Activated CD4-positive, alpha-beta T cell treated with anti-CD3 and anti-CD28 coated beads, Interleukin-2, amount 50 U/mL, for 1 hour (primary cell): ENCODE results near the gene ELAC1.
A peak's percentile ranks its signal among the peaks of the same experiment; 100 is the strongest.
"Not testable (repeated sequence)": the region's sequence is repeated elsewhere in the genome, so short reads cannot be mapped to it uniquely, and the experiment has no call there.

ENCODE experiments used
- DNase-seq: peaks from one replicate; pipeline ENCODE4 v3.0.0-alpha.2; 2020

Gene ELAC1

DNA sequence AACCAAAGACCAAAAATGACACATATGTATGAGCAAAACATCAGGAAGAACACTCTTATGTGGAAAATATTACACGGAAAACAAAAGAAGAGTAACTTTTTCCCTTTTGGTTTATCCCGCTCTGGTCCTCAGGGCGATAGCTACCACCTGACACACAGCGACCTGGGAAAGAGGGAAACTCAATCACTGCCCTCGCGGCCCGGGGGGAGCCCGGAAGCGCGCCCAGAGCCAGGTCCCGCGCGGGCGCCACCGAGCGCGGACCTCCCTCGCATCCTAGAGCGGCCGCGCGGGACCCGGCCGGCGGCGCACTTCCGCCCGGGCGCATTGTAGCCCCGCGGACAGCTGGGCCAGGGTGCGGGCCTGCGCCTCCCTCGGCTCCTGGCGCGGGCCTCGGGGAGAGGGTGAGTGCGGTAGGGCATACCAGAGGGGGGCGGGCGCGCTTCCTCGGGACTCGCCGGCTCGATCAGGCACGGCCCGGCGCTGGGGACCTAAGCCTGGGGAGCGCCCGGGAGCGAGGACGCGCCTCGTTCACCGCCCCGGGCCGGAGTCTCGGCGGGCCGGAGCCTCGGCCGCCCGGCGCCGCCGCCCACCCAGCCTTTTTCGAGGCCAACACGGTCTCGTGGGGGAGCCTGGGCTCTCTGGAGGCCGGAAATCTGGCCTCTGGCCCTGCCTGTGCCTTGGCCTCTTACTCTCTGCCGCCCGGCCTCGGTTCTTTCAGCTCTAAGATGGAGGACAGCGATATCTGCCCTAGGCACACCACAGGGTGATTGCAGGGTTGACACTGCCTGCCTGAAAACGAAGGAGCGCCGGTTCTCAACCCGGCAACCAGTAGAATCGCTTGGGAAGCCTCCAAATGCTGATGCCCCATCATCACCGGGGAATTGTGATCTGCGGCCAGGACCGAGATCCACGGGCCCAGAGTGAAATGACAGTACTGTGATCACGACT is at the start of gene ELAC1:
Gene ELAC1 (plus strand): TSS at position 327 of the 948 bp plus-strand sequence. CDS start 6,365 bp downstream, outside the sequence.
- DNase-seq, result peak; percentile 61

DNA sequence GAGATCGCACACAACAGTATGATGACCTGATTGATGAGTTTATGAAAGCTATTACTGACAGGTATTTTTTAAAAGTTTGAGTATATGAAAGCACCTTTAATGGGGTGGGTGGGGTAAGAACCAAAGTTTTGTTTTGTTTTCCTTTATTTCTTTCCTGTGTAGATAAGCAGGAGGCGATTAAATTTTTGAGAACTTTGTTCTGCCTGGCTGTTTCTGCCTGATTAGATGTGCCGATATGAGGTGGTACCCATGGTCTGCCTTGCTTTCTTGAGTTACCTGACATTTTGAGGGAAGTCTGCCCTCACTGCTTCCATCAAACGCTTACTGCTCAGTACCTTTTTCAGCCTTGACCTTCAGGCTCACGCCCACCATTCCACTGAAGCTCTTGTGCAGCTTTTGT is 49.7 kb upstream of the ELAC1 start:
- DNase-seq, result no peak

DNA sequence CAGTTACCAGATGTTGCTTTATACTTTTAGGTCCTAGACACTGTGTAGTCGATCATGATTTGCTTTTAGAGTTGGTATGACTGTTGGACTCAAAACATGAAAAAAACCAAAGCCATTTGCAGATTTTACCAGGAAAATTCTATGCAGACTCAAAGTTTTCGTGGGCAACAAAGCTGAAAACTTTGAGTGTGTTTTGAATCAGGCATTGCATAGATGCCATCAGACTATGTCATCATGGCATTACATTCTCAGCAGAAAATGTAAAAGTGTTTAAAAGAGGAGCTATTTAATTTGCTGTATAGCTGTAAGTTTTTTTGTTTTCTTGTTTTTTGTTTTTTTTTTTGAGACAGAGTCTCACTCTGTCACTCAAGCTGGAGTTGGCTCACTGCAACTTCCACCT is 43.5 kb upstream of the ELAC1 start:
- no peak for DNase-seq

DNA sequence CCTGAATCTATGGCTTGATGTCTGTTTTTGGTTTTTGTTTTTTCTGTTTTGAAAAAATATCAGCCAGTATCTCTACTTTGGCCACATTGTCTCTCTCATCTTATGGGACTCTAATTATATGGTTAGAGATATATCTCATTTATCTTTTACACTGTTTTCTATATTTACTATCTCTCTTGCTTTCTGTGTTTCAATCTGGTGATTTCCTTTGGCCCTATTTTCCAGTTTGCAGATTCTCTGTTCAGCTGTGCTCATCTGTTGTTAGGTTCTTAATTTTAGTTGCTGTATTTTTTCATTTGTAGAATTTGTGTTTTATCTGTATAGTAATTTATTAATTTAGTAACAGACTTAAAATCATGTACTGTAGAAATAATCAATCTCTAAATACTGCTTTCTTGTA is 41.3 kb upstream of the ELAC1 start:
- no peak for DNase-seq

DNA sequence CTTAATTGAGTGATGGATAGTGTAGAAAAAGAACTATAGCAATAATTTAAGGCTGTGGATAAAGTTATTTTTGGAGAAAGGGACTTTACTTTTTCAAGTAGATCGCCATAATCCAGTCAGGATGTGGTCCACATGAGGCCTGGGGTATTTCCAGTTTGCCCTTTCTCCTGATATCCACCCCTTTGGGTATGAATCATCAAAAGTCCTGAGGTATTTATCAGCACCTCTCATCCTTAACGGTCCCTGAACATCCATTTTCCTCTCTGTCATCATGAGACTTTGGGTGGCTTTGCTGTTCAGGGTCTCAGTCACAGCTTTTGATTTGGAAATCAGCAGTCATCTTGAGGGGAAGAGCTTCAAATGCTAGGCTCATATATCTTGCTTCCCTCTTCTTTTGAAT is 39.3 kb upstream of the ELAC1 start:
- DNase-seq, result no peak

GRCh38 chr18:50933684-50934083 is 34.2 kb upstream of the ELAC1 start:
- no peak for DNase-seq

GRCh38 chr18:50934545-50935211 is 33.2 kb upstream of the ELAC1 start:
- no peak for DNase-seq

DNA sequence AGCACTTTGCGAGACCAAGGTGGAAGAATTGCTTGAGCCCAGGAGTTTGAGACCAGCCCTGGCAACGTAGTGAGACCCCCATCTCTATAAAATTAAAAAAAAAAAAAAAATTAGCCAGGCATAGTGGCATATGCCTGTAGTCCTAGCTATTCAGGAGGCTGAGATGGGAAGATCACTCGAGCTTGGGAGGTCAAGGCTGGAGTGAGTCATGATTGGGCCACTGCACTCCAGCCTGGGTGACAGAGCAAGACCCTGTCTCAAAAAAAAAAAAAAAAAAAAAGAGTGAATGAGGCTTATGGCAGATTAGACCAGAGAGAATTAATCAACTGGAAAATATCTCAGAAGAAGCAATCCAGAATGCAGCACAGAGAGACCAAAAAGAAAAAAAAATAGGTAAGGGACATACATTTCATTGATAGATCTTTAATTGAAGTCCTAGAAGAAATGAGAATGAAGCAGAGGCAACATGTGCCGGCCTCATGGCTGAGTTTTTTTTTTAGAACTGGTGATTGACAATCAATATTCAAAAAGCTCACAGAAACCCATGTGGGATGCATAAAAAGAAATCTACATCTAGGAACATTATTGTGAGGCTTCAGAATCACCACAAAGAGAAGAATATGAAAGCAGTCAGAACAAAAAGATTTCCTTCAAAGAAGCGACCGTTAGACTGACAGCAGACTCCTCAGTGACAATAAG is 32.2 kb upstream of the ELAC1 start:
- DNase-seq, result no peak

- no peak for DNase-seq
These were observed 30.7 kb upstream of the ELAC1 start for GRCh38 chr18:50937183-50937582.

DNA sequence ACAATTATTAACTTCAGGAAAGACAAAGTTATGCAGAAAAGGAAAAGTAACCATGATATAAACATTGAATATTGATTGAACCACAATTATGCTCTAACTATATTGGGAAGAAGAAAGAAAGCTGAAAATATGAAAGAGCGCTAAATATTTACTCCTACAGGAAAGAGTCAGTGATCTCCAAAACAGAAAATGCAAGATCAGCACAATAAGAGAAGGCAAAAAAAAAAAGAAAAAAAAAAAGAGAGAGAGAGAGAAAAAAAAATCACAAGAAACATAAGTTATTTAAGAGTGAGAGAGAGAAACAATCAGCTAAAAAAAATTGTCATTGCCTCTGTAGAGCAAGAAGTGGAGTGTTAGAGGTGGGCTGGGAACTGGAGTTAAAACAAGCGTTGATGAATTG is 28.9 kb upstream of the ELAC1 start:
- no peak for DNase-seq

- DNase-seq, result no peak
These were observed 23.5 kb upstream of the ELAC1 start for GRCh38 chr18:50944245-50944932.

DNA sequence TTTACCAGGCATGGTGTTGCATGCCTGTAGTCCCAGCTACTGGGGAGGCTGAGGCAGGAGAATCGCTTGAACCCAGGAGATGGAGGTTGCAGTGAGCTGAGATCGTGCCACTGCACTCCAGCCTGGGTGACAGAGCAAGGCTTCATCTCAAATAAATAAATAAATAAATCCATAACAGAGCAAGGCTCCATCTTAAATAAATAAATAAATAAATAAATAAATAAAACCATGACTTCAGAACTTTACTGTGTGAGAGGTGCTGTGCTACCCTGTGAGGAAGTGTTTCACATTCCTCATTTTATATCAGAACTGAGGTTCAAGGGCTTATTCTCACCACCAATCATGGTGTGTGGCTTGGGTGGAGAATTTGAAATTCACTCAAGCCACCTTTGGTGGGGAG is 21.9 kb upstream of the ELAC1 start:
- not testable (repeated sequence) for DNase-seq

DNA sequence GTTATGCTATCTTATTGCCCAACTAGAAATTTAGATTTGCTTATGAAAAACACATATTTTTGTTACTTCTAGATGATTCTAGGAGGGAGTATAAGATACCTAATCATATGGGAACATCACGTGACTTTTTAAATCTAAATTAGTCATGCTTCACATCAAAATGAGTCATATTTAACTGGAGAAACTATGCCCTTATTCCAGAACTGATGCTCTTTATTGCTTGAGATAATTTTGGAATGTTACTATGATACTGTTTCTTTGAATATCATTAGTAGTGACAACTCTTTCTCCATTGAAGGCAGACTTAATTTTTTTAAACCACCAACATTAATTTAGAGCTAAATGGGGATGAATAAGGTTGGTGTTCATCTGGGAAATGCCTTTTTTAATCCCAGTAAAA is 19.9 kb upstream of the ELAC1 start:
- DNase-seq, result no peak

- DNase-seq, result no peak
These were observed 18.7 kb upstream of the ELAC1 start for GRCh38 chr18:50949185-50949584.

DNA sequence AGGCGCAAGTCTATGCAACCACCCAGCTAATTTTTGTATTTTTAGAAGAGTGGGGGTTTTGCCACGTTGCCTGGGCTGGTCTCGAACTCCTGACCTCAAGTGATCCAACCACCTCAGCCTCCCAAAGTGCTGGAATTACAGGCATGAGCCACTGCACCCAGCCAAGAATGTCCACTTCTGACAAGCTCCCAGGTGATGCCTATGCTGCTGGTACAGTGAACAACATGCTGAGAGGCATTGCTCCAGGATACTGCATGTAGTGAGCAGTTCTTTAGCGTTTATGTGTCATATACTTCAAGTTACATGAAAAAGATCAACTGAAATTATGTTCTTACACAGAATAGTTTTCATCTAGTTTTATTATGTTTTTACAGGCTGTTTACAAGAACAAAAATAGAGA is 17.2 kb upstream of the ELAC1 start:
- DNase-seq, result no peak

DNA sequence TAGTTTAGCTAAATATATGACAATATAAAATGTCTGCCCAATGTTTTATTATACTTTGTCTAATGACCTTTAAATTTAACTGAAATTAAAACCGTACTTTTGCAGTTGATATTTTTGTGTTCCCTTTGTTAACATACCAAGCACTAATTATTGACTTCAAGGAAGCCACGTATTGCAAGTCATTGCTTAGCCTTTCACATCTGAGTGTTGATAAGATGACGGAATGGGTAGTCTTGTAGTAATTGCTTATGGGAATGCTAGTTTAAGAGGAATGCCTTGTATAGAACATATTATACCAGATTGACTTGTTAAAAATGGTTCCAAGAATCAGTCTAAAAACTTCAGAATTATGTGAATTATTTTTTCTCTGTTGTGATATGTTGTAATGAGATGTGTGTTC is 14.0 kb upstream of the ELAC1 start:
- no peak for DNase-seq

GRCh38 chr18:50955253-50955652 is 12.6 kb upstream of the ELAC1 start:
- no peak for DNase-seq

DNA sequence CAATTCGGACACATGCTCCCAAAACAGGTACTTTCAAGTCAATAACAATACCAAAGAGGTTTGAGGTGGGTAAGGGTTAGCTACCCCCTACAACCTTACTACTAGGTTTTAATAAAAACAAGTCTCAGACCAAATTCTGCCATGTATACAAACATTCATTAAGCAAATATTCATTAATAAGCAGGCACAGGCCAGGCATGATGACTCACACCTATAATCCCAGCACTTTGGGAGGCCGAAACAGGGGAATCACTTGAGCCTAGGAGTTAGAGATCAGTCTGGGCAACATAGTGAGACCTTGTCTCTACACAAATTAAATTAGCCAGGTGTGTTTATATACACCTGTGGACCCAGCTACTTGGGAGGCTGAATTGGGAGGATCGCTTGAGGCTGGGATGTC is 11.7 kb upstream of the ELAC1 start:
- no peak for DNase-seq

GRCh38 chr18:50961974-50962373 is 5.9 kb upstream of the ELAC1 start:
- no peak for DNase-seq

GRCh38 chr18:50969448-50969847 is 1.6 kb downstream of the ELAC1 start:
- no peak for DNase-seq

GRCh38 chr18:50970006-50970405 is 2.2 kb downstream of the ELAC1 start:
- no peak for DNase-seq

DNA sequence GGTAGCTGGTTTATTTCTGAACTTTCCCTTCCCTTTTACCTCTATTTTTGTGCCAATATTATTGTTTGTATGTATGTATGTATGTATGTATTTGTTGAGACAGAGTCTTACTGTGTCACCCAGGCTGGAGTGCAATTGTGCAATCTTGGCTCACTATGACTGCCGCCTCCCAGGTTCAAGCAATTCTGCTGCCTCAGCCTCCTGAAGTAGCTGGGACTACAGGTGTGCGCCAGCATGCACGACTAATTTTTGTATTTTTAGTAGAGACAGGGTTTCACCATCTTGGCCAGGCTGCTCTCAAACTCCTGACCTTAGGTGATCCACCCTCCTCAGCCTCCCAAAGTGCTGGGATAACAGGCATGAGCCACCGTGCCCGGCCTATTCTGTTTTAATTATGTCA is 4.6 kb downstream of the ELAC1 start:
- DNase-seq, result not testable (repeated sequence)
